Panc1 (cell line): ENCODE results near the gene ABHD2. TPM values are rescaled to one million over a fixed set of nuclear protein-coding genes. Genes with fewer than 3 reads are reported as not detected.

Experiments used
- ATAC-seq: fragments of 200-7000 bp; cut with Tn5 transposase; 2 replicates; pipeline ENCODE4 v1.9.1; 2020; ENCODE audit warnings: mild to moderate bottlenecking, moderate library complexity
- BruUV-seq: library from RNA; stranded (reverse); fragments of 400-500 nt; replicated peaks from 2 replicates; lab custom pipeline; 2021; lab: Mats Ljungman, UMichigan
- CTCF ChIA-PET: fragments of 300-600 bp; sonication (Branson Sonifier 250); formaldehyde crosslinking; loops from one replicate; lab custom pipeline; 2022; ENCODE audit warnings: antibody characterized with exemption; lab: Charles Lee
- POLR2A ChIA-PET: fragments of 300-600 bp; sonication (Branson Sonifier 250); formaldehyde crosslinking; loops from one replicate; lab custom pipeline; 2022; ENCODE audit warnings: antibody characterized with exemption; lab: Charles Lee
- DNase-seq: peaks from one replicate; pipeline ENCODE4 v3.0.0-alpha.2; 2010; ENCODE audit warnings: low read depth, low spot score
- H3K27ac ChIP-seq: 2 replicates; pipeline ENCODE4 v1.5.1; 2011; ENCODE audit warnings: mild to moderate bottlenecking, low read length, inconsistent platforms
- H3K27me3 ChIP-seq: fragments of 200-500 bp; sonication (Bioruptor generic); 2 replicates; pipeline ENCODE4 v1.6.0; 2014; ENCODE audit warnings: low read length, inconsistent platforms; ENCODE audit not compliant: control insufficient read depth, insufficient read depth
- H3K36me3 ChIP-seq: fragments of 200-500 bp; sonication (Bioruptor generic); 2 replicates; pipeline ENCODE4 v1.5.1; 2014; ENCODE audit warnings: inconsistent platforms, mild to moderate bottlenecking, low read length, moderate library complexity; ENCODE audit not compliant: control insufficient read depth, insufficient read depth
- H3K4me1 ChIP-seq: 2 replicates; pipeline ENCODE4 v1.5.1; 2011; ENCODE audit warnings: inconsistent platforms, mild to moderate bottlenecking, low read length, moderate library complexity; ENCODE audit not compliant: control insufficient read depth, insufficient read depth
- H3K4me3 ChIP-seq, 2 experiments: 2 replicates each; pipeline ENCODE4 v1.5.1; 2011 to 2012; ENCODE audit warnings: low read depth in 2 of 2, low read length in 2 of 2, mild to moderate bottlenecking in 2 of 2, inconsistent platforms in 1 of 2, moderate library complexity in 1 of 2
- H3K9me3 ChIP-seq: fragments of 200-500 bp; sonication (Bioruptor generic); 2 replicates; pipeline ENCODE4 v1.5.1; 2014; ENCODE audit warnings: low read depth, mild to moderate bottlenecking, inconsistent platforms, low read length, moderate library complexity; ENCODE audit not compliant: control insufficient read depth, insufficient read depth
- POLR2AphosphoS5 ChIP-seq: IDR thresholded peaks from 2 replicates; pipeline ENCODE4 v1.6.1; 2012; ENCODE audit warnings: mild to moderate bottlenecking, low read depth, low read length, moderate library complexity
- SIN3A ChIP-seq: IDR thresholded peaks from 2 replicates; pipeline ENCODE4 v1.6.1; 2012; ENCODE audit warnings: low read depth, mild to moderate bottlenecking, low read length, moderate library complexity, borderline replicate concordance; ENCODE audit not compliant: insufficient read depth
- TCF7L2 ChIP-seq: IDR thresholded peaks from 2 replicates; pipeline ENCODE4 v1.6.1; 2011; ENCODE audit warnings: mild to moderate bottlenecking, low read depth, low read length, inconsistent platforms
- in situ Hi-C: cut with HindIII; loops from 2 replicates; pipeline ENCODE4 v1.10.0; 2016; ENCODE audit warnings: low sequenced_read_pairs, low pct_unique_long_range_greater_than_20kb
- intact Hi-C: fragments of 100-400 bp; cut with micrococcal nuclease; formaldehyde crosslinking; loops from one replicate; pipeline ENCODE4 v1.10.0; 2022; ENCODE audit not compliant: unreplicated experiment
- total RNA-seq: library from RNA; stranded (reverse); gene quantifications from one replicate; pipeline ENCODE4 v1.2.1, GENCODE V29; 2021; ENCODE audit not compliant: unreplicated experiment
- TF ChIP-seq, protein P1 (sequence below), 2 experiments: IDR thresholded peaks; 2 replicates each; pipeline ENCODE4 v1.6.1; 2011 to 2012; ENCODE audit warnings: low read depth in 2 of 2, control low read depth in 1 of 2, low read length in 1 of 2, mild to moderate bottlenecking in 1 of 2, moderate library complexity in 1 of 2; ENCODE audit not compliant: insufficient read depth in 1 of 2
- TF ChIP-seq, protein P2 (sequence below): fragments of 450-650 bp; IDR thresholded peaks from 2 replicates; pipeline ENCODE4 v1.5.1; 2017; ENCODE audit warnings: mild to moderate bottlenecking

Gene ABHD2
- total RNA-seq, 1 experiment from 2014 or later = 95.0 TPM

- ATAC-seq (no peak), DNase-seq (no peak)
- intact Hi-C loops (no loop called here), in situ Hi-C loops (no loop called here)
- no peak overlapping the region for H3K27ac ChIP-seq
- BruUV-seq = no TSS peak
- no peaks in the 10 kb centered on the region for H3K27me3 ChIP-seq
- H3K9me3 ChIP-seq = no peaks in the 10 kb centered on the region
- no peaks in the 10 kb centered on the region for H3K4me1 ChIP-seq
- TF ChIP-seq, protein P1, sequence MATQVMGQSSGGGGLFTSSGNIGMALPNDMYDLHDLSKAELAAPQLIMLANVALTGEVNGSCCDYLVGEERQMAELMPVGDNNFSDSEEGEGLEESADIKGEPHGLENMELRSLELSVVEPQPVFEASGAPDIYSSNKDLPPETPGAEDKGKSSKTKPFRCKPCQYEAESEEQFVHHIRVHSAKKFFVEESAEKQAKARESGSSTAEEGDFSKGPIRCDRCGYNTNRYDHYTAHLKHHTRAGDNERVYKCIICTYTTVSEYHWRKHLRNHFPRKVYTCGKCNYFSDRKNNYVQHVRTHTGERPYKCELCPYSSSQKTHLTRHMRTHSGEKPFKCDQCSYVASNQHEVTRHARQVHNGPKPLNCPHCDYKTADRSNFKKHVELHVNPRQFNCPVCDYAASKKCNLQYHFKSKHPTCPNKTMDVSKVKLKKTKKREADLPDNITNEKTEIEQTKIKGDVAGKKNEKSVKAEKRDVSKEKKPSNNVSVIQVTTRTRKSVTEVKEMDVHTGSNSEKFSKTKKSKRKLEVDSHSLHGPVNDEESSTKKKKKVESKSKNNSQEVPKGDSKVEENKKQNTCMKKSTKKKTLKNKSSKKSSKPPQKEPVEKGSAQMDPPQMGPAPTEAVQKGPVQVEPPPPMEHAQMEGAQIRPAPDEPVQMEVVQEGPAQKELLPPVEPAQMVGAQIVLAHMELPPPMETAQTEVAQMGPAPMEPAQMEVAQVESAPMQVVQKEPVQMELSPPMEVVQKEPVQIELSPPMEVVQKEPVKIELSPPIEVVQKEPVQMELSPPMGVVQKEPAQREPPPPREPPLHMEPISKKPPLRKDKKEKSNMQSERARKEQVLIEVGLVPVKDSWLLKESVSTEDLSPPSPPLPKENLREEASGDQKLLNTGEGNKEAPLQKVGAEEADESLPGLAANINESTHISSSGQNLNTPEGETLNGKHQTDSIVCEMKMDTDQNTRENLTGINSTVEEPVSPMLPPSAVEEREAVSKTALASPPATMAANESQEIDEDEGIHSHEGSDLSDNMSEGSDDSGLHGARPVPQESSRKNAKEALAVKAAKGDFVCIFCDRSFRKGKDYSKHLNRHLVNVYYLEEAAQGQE (IDR thresholded peaks at IDR 0.05; ENCODE audit: insufficient read depth in 1 of 2, low read depth in 2 of 2, low read length in 1 of 2) = no peak
- no peak for TF ChIP-seq SIN3A
- ChIA-PET POLR2A (no interaction called here), CTCF (interaction anchor here (1.2 kb wide), 1 partner anchor 10 kb away, joined by 3 read pairs; no protein-coding TSS in a partner anchor)
- H3K4me3 ChIP-seq = no peak overlapping the region
- peaks cover 9% of the 10 kb centered on the region; the same call in 1 of the 2 replicates for H3K36me3 ChIP-seq
These were observed 99.8 kb downstream of the ABHD2 start for GRCh38 chr15:89187986-89188514.

- BruUV-seq = no TSS peak
- Histone ChIP-seq H3K36me3 (peaks cover 9% of the 10 kb centered on the region; the same call in 1 of the 2 replicates), H3K27ac (no peak overlapping the region), H3K9me3 (no peaks in the 10 kb centered on the region), H3K27me3 (no peaks in the 10 kb centered on the region), H3K4me3 (no peak overlapping the region), H3K4me1 (no peaks in the 10 kb centered on the region)
- intact Hi-C loops = no loop called here
- in situ Hi-C loops = no loop called here
- ATAC-seq = no peak
- TF ChIP-seq TCF7L2 (no peak), POLR2AphosphoS5 (no peak), SIN3A (no peak)
- TF ChIP-seq, protein P2, sequence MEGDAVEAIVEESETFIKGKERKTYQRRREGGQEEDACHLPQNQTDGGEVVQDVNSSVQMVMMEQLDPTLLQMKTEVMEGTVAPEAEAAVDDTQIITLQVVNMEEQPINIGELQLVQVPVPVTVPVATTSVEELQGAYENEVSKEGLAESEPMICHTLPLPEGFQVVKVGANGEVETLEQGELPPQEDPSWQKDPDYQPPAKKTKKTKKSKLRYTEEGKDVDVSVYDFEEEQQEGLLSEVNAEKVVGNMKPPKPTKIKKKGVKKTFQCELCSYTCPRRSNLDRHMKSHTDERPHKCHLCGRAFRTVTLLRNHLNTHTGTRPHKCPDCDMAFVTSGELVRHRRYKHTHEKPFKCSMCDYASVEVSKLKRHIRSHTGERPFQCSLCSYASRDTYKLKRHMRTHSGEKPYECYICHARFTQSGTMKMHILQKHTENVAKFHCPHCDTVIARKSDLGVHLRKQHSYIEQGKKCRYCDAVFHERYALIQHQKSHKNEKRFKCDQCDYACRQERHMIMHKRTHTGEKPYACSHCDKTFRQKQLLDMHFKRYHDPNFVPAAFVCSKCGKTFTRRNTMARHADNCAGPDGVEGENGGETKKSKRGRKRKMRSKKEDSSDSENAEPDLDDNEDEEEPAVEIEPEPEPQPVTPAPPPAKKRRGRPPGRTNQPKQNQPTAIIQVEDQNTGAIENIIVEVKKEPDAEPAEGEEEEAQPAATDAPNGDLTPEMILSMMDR = no peak
- ChIA-PET CTCF (no interaction called here), POLR2A (no interaction called here)
- DNase-seq = no peak
These were observed 103.9 kb downstream of the ABHD2 start for GRCh38 chr15:89192136-89192535.

DNA sequence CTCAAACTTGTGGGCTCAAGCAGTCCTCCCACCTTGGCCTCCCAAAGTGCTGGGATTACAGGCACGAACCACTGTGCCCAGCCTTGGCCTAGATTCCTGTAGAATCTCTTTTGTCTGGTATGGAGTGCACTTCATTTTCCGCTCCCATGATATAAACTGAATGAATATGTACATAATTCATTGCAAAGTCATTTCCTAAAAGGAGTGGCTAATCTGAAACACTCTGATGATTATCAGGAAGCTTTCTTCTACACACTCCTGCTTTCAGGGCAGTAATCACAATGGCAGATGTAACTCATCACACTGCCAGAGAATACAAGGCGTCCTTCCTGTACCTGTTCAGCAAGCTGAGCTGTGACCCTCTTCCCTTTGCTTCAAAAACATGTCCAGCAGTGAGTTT is 104.5 kb downstream of the ABHD2 start:
- ChIA-PET CTCF (interaction anchor here (1.0 kb wide), 1 partner anchor 14 kb away, joined by 3 read pairs; no protein-coding TSS in a partner anchor), POLR2A (no interaction called here)
- Histone ChIP-seq H3K9me3 (no peaks in the 10 kb centered on the region), H3K36me3 (peaks cover 9% of the 10 kb centered on the region; the same call in 1 of the 2 replicates), H3K27me3 (no peaks in the 10 kb centered on the region), H3K4me3 (no peak overlapping the region), H3K27ac (no peak overlapping the region), H3K4me1 (no peaks in the 10 kb centered on the region)
- no TSS peak for BruUV-seq
- no peak for TF ChIP-seq SIN3A
- TF ChIP-seq, protein P1 (IDR thresholded peaks at IDR 0.05; ENCODE audit: insufficient read depth in 1 of 2, low read depth in 2 of 2, low read length in 1 of 2) = no peak
- no peak for TF ChIP-seq TCF7L2
- TF ChIP-seq, protein P2 = no peak
- no peak for TF ChIP-seq POLR2AphosphoS5
- intact Hi-C loops (no loop called here), in situ Hi-C loops (no loop called here)
- no peak for DNase-seq
- no peak for ATAC-seq
